COLO668 (cell line): ENCODE measurements around the gene LMBRD1.

ENCODE experiments used
- DNase-seq: peaks from one replicate; lab custom pipeline; 2025; ENCODE audit not compliant: unreplicated experiment; lab: John Stamatoyannopoulos, UW

Gene LMBRD1

GRCh38 chr6:69632932-69633331 lies 163.9 kb downstream of the LMBRD1 start:
- no peak for DNase-seq

DNA sequence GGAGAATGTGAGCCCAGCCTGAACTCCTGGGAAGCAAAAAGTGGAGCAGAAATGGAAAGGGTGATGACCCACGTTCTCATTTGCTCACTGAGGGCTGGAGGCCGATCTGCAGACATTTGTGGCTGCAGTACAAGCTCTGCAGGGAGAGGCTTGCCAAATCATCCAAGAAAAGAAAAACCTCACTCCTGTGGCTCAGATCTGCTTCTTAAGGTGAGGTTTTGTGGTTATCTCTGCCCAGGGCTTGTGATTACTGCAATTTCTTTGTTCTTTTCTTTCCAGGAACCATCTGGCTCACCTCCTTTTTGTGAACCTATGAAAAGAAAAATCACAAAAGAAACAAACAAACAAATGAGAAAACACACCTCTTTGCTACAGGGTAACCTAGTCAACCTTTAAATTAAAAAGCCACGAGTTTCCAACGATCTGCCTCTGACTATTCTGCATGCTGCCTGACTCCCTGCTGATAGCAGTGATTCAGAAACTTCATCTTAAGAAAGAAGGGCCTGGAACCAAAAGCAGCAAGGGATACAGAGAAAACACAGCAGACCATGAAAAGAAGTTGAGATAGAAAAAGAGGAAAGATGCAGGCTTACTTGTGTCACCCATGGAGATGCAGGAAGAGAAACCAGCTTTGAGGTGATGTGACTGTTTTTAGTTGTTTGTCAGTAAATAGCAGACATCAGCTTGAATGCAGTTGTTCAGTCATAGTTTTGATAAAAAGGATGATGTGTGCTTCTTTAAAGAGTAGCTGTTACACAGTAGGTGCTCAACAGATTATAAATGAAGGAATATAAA lies 165.1 kb downstream of the LMBRD1 start:
- no peak for DNase-seq

- DNase-seq: no peak
Measured at GRCh38 chr6:69630767-69631166, 166.0 kb downstream of the LMBRD1 start.

- no peak for DNase-seq
Measured at GRCh38 chr6:69627625-69628024, 169.2 kb downstream of the LMBRD1 start.

DNA sequence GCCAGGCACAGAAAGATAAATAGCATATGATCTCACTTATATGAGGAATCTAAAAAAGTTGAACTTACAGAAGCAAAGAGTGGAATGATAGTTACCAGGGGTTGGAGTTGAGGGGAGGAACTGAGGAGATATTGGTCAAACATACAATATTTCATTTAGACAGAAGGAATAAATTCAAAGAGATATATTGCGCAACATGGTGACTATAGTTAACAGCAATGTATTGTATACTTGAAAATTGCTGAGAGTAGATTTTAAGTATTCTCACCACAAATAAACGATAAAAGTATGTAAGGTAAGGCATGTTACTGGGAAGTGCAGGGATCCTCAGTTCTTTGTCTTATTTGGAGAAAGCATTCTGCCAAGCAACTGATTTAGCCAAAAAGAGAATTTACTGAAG lies 171.9 kb downstream of the LMBRD1 start:
- DNase-seq: no peak
